ENCODE results near the gene NALCN. TPM values are rescaled to one million over a fixed set of nuclear protein-coding genes. Genes with fewer than 3 reads are reported as not detected.

The NALCN gene
- total and polyA plus RNA-seq, 2 donors (not counting 1 experiment from before 2014, with no cell fraction given) = 1.5 to 2.7 TPM

DNA sequence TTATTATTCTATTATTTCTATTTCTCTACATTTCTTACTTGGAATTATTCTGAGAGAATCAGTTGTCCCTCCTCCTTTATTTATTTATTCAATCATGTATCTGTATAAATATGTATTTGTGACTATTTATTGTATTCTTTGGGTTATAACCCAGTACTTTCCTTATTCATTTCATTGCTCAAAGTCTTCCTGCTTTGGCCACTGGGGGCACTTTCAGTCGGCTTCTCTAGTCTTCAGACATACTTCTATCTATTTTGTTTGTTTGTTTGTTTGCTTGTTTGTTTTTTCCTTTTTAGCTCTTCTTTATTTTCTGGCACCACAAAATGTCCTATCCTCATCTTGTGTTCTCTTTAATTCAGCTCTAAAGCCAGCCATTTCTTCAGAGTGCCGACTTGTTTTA is 260.4 kb downstream of the NALCN start:
- H3K27ac ChIP-seq (ENCODE audit: insufficient read depth, low read length) = no peak overlapping the region
- no peak overlapping the region for H3K9ac ChIP-seq (ENCODE audit: insufficient read depth, low read length)
- no peak overlapping the region for H3K4me3 ChIP-seq (replicated peaks in 1 of 4; ENCODE audit: control extremely low read depth in 1 of 4, insufficient read depth in 1 of 4, low read depth in 3 of 4, low read length in 4 of 4)
- no peak for DNase-seq (ENCODE audit: low read depth in 2 of 2)
- TF ChIP-seq EZH2 (IDR thresholded peaks at IDR 0.05; ENCODE audit: low read length, missing control alignments) (no peak), CTCF (conservative IDR thresholded peaks at IDR 0.05 in 1 of 2, IDR thresholded peaks at IDR 0.05 in 1 of 2; ENCODE audit: low read depth in 1 of 2, low read length in 2 of 2) (peak; percentile 43 to 55)
- no peaks in the 10 kb centered on the region for H3K9me3 ChIP-seq (ENCODE audit: control insufficient read depth, insufficient read depth, low read depth, low read length)
- no peak overlapping the region for H3K4me2 ChIP-seq (ENCODE audit: extremely low read depth, insufficient read depth, low read length)
- H2AFZ ChIP-seq (ENCODE audit: low read length) = no peak overlapping the region
- H3K79me2 ChIP-seq (ENCODE audit: control insufficient read depth, insufficient read depth, low read length) = no peaks in the 10 kb centered on the region
- no peaks in the 10 kb centered on the region for H3K36me3 ChIP-seq (ENCODE audit: control insufficient read depth, insufficient read depth, low read length)
- H3K27me3 ChIP-seq (ENCODE audit: control insufficient read depth, insufficient read depth, low read length) = no peaks in the 10 kb centered on the region
- H3K4me1 ChIP-seq (ENCODE audit: control insufficient read depth, extremely low read depth, insufficient read depth, low read length) = no peaks in the 10 kb centered on the region
- no peaks in the 10 kb centered on the region for H4K20me1 ChIP-seq (ENCODE audit: control insufficient read depth, extremely low read depth, insufficient read depth, low read length)

- no peaks in the 10 kb centered on the region for H4K20me1 ChIP-seq (ENCODE audit: control insufficient read depth, extremely low read depth, insufficient read depth, low read length)
- no peak overlapping the region for H2AFZ ChIP-seq (ENCODE audit: low read length)
- no peaks in the 10 kb centered on the region for H3K36me3 ChIP-seq (ENCODE audit: control insufficient read depth, insufficient read depth, low read length)
- no peaks in the 10 kb centered on the region for H3K27me3 ChIP-seq (ENCODE audit: control insufficient read depth, insufficient read depth, low read length)
- no peaks in the 10 kb centered on the region for H3K79me2 ChIP-seq (ENCODE audit: control insufficient read depth, insufficient read depth, low read length)
- H3K4me2 ChIP-seq (ENCODE audit: extremely low read depth, insufficient read depth, low read length) = no peak overlapping the region
- H3K4me3 ChIP-seq (replicated peaks in 1 of 4; ENCODE audit: control extremely low read depth in 1 of 4, insufficient read depth in 1 of 4, low read depth in 3 of 4, low read length in 4 of 4) = no peak overlapping the region
- H3K27ac ChIP-seq (ENCODE audit: insufficient read depth, low read length) = no peak overlapping the region
- no peaks in the 10 kb centered on the region for H3K9me3 ChIP-seq (ENCODE audit: control insufficient read depth, insufficient read depth, low read depth, low read length)
- H3K4me1 ChIP-seq (ENCODE audit: control insufficient read depth, extremely low read depth, insufficient read depth, low read length) = peaks cover 2% of the 10 kb centered on the region
- no peak for TF ChIP-seq CTCF (conservative IDR thresholded peaks at IDR 0.05 in 1 of 2, IDR thresholded peaks at IDR 0.05 in 1 of 2; ENCODE audit: low read depth in 1 of 2, low read length in 2 of 2)
- TF ChIP-seq EZH2 (IDR thresholded peaks at IDR 0.05; ENCODE audit: low read length, missing control alignments) = no peak
- no peak for DNase-seq (ENCODE audit: low read depth in 2 of 2)
- H3K9ac ChIP-seq (ENCODE audit: insufficient read depth, low read length) = no peak overlapping the region
Observed at GRCh38 chr13:101152184-101152583, 264.1 kb downstream of the NALCN start.

DNA sequence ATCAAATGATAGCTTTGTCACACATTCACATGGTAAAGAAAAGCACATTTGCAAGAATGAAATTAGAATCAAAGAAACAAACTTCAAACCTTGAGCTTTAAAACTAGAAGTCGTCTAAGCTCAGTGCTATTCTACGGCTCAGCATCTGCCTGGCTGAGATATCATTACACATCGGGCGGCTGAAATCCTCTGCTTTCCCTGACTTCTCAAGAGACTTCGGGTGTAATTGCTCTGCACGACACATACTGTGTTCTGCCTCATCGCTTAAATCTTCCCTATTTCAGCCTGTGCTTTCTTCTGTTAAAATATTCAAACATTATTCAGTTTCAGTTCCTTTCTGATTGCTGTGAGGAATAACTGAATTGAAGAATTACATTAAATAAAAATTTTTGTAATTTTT is 265.3 kb downstream of the NALCN start:
- Histone ChIP-seq H3K9me3 (ENCODE audit: control insufficient read depth, insufficient read depth, low read depth, low read length) (no peaks in the 10 kb centered on the region), H3K27ac (ENCODE audit: insufficient read depth, low read length) (no peak overlapping the region), H3K36me3 (ENCODE audit: control insufficient read depth, insufficient read depth, low read length) (no peaks in the 10 kb centered on the region), H3K4me1 (ENCODE audit: control insufficient read depth, extremely low read depth, insufficient read depth, low read length) (peaks cover 2% of the 10 kb centered on the region), H2AFZ (ENCODE audit: low read length) (no peak overlapping the region), H3K79me2 (ENCODE audit: control insufficient read depth, insufficient read depth, low read length) (no peaks in the 10 kb centered on the region), H3K27me3 (ENCODE audit: control insufficient read depth, insufficient read depth, low read length) (no peaks in the 10 kb centered on the region), H3K4me2 (ENCODE audit: extremely low read depth, insufficient read depth, low read length) (no peak overlapping the region), H3K9ac (ENCODE audit: insufficient read depth, low read length) (no peak overlapping the region), H3K4me3 (replicated peaks in 1 of 4; ENCODE audit: control extremely low read depth in 1 of 4, insufficient read depth in 1 of 4, low read depth in 3 of 4, low read length in 4 of 4) (no peak overlapping the region), H4K20me1 (ENCODE audit: control insufficient read depth, extremely low read depth, insufficient read depth, low read length) (no peaks in the 10 kb centered on the region)
- no peak for TF ChIP-seq CTCF (conservative IDR thresholded peaks at IDR 0.05 in 1 of 2, IDR thresholded peaks at IDR 0.05 in 1 of 2; ENCODE audit: low read depth in 1 of 2, low read length in 2 of 2)
- TF ChIP-seq EZH2 (IDR thresholded peaks at IDR 0.05; ENCODE audit: low read length, missing control alignments) = no peak
- DNase-seq (ENCODE audit: low read depth in 2 of 2) = peak; percentile 34 to 38

Measured in fibroblast of lung (primary cell).